HCT116 (cell line): ENCODE measurements around the gene TCP11L2. TPM values are rescaled to one million over a fixed set of nuclear protein-coding genes. Genes with fewer than 3 reads are reported as not detected.

Source experiments
- ATAC-seq: fragments of 200-7000 bp; cut with Tn5 transposase; 2 replicates; pipeline ENCODE4 v1.9.1; 2020; ENCODE audit warnings: mild to moderate bottlenecking, moderate library complexity
- BruUV-seq: library from RNA; stranded (reverse); fragments of 400-500 nt; replicated peaks from 2 replicates; lab custom pipeline; 2021; lab: Mats Ljungman, UMichigan
- CTCF ChIA-PET: fragments of 300-600 bp; sonication (Branson Sonifier 250); formaldehyde crosslinking; loops from one replicate; lab custom pipeline; 2021; ENCODE audit warnings: antibody characterized with exemption; lab: Charles Lee
- POLR2A ChIA-PET: fragments of 300-600, 350-600 bp; sonication (Branson Sonifier 250); formaldehyde crosslinking; loops from one replicate; lab custom pipeline; 2021; ENCODE audit warnings: antibody characterized with exemption; lab: Charles Lee
- RAD21 ChIA-PET, 2 experiments: fragments of 300-600 bp; sonication (Branson Sonifier 250); formaldehyde crosslinking; loops; one replicate each; lab custom pipeline; 2023; ENCODE audit warnings: low total read pairs in 2 of 2; ENCODE audit not compliant: uncharacterized antibody in 2 of 2, unreplicated experiment in 2 of 2, low non-redundant PET in 1 of 2; lab: Charles Lee
- DNase-seq: peaks from one replicate; pipeline ENCODE4 v3.0.0-alpha.2; 2010; ENCODE audit warnings: low read depth, low spot score
- H2AFZ ChIP-seq: fragments of 200-600 bp; shearing (Covaris generic), sonication (generic); 2 replicates; pipeline ENCODE4 v1.6.1; 2017; ENCODE audit warnings: low read depth, mixed run types, mixed read lengths, antibody characterized with exemption, low read length; ENCODE audit not compliant: poor library complexity, severe bottlenecking
- H3K27ac ChIP-seq: 2 replicates; pipeline ENCODE4 v1.5.1; 2012; ENCODE audit warnings: low read depth, low read length
- H3K27me3 ChIP-seq: fragments of 200-600 bp; sonication (generic); 2 replicates; pipeline ENCODE4 v1.6.1; 2016; ENCODE audit warnings: mixed run types, low read length, mixed read lengths; ENCODE audit not compliant: insufficient read depth
- H3K36me3 ChIP-seq, 2 experiments: fragments of 200-500 bp in 1 of 2; fragments of 200-600 bp in 1 of 2; sonication (Bioruptor generic) in 1 of 2; sonication (generic) in 1 of 2; 2 replicates each; pipeline versions ENCODE4 v1.5.1 to v1.6.1; 2014 to 2016; ENCODE audit warnings: low read length in 2 of 2, inconsistent platforms in 1 of 2, mixed read lengths in 1 of 2, mixed run types in 1 of 2; ENCODE audit not compliant: insufficient read depth in 2 of 2, control insufficient read depth in 1 of 2
- H3K4me1 ChIP-seq, 2 experiments: fragments of 200-600 bp in 1 of 2; sonication (generic) in 1 of 2; 2 replicates each; pipeline versions ENCODE4 v1.5.1 to v1.6.1; 2012 to 2017; ENCODE audit warnings: low read length in 2 of 2, inconsistent platforms in 1 of 2, mild to moderate bottlenecking in 1 of 2, mixed read lengths in 1 of 2, mixed run types in 1 of 2, moderate library complexity in 1 of 2; ENCODE audit not compliant: insufficient read depth in 2 of 2, control insufficient read depth in 1 of 2
- H3K4me2 ChIP-seq: fragments of 200-600 bp; sonication (generic); 2 replicates; pipeline ENCODE4 v1.6.1; 2017; ENCODE audit warnings: mixed run types, low read length, mixed read lengths
- H3K4me3 ChIP-seq, 2 experiments: fragments of 200-600 bp in 1 of 2; sonication (generic) in 1 of 2; replicated peaks in 1 of 2; 2 replicates each; pipeline ENCODE4 v1.5.1; 2011 to 2016; ENCODE audit warnings: low read length in 2 of 2, control low read depth in 1 of 2, low read depth in 1 of 2, mild to moderate bottlenecking in 1 of 2, mixed read lengths in 1 of 2, mixed run types in 1 of 2
- H3K79me2 ChIP-seq: fragments of 200-600 bp; sonication (generic); 2 replicates; pipeline ENCODE4 v1.6.1; 2017; ENCODE audit warnings: mild to moderate bottlenecking, mixed run types, low read length, moderate library complexity, mixed read lengths; ENCODE audit not compliant: insufficient read depth
- H3K9ac ChIP-seq: fragments of 200-600 bp; sonication (generic); 2 replicates; pipeline ENCODE4 v1.6.1; 2016; ENCODE audit warnings: low read length, mixed read lengths
- H3K9me2 ChIP-seq: fragments of 200-600 bp; sonication (generic), shearing (Covaris generic); 2 replicates; pipeline ENCODE4 v1.6.1; 2017; ENCODE audit warnings: mixed run types, mild to moderate bottlenecking, moderate library complexity; ENCODE audit not compliant: insufficient read depth
- H3K9me3 ChIP-seq, 2 experiments: fragments of 200-500 bp in 1 of 2; fragments of 200-600 bp in 1 of 2; sonication (Bioruptor generic) in 1 of 2; sonication (generic) in 1 of 2; 2 replicates each; pipeline ENCODE4 v1.6.1; 2014 to 2017; ENCODE audit warnings: low read length in 2 of 2, mixed read lengths in 2 of 2, inconsistent platforms in 1 of 2, low read depth in 1 of 2, mild to moderate bottlenecking in 1 of 2, mixed run types in 1 of 2, moderate library complexity in 1 of 2; ENCODE audit not compliant: control insufficient read depth in 1 of 2, insufficient read depth in 1 of 2
- H4K20me1 ChIP-seq: fragments of 200-600 bp; sonication (generic), shearing (Covaris generic); 2 replicates; pipeline ENCODE4 v1.6.1; 2017; ENCODE audit warnings: mixed run types, mild to moderate bottlenecking, moderate library complexity; ENCODE audit not compliant: insufficient read depth
- ATF3 ChIP-seq: IDR thresholded peaks from 2 replicates; pipeline ENCODE4 v1.6.1; 2012
- CTCF ChIP-seq, 3 experiments: fragments of 200-600 bp in 1 of 3; sonication (generic) in 1 of 3; IDR thresholded peaks in 2 of 3; conservative IDR thresholded peaks in 1 of 3; 2 replicates each; pipeline ENCODE4 v1.5.1; 2012 to 2017; ENCODE audit warnings: low read depth in 2 of 3, low read length in 2 of 3, antibody characterized with exemption in 1 of 3, borderline replicate concordance in 1 of 3, control low read depth in 1 of 3, mild to moderate bottlenecking in 1 of 3, mixed read lengths in 1 of 3, mixed run types in 1 of 3, moderate library complexity in 1 of 3; ENCODE audit not compliant: insufficient read depth in 1 of 3
- EGR1 ChIP-seq: IDR thresholded peaks from 2 replicates; pipeline ENCODE4 v1.6.1; 2012; ENCODE audit warnings: low read depth
- ELF1 ChIP-seq: IDR thresholded peaks from 2 replicates; pipeline ENCODE4 v1.6.1; 2012; ENCODE audit warnings: low read depth, borderline replicate concordance
- EZH2 ChIP-seq: fragments of 200-600 bp; sonication (generic); IDR thresholded peaks from 2 replicates; pipeline ENCODE4 v1.6.1; 2017; ENCODE audit warnings: antibody characterized with exemption, mixed run types
- EZH2phosphoT487 ChIP-seq: fragments of 200-600 bp; IDR thresholded peaks from 2 replicates; pipeline ENCODE4 v1.6.1; 2018; ENCODE audit warnings: antibody characterized with exemption, borderline replicate concordance
- FOSL1 ChIP-seq: IDR thresholded peaks from 2 replicates; pipeline ENCODE4 v1.6.1; 2012; ENCODE audit warnings: low read depth
- JUND ChIP-seq: IDR thresholded peaks from 2 replicates; pipeline ENCODE4 v1.6.1; 2012
- POLR2A ChIP-seq: IDR thresholded peaks from 2 replicates; pipeline ENCODE4 v1.7.0; 2011; ENCODE audit warnings: borderline replicate concordance; ENCODE audit not compliant: insufficient read depth, insufficient read length; ENCODE audit errors: extremely low read depth
- RAD21 ChIP-seq: IDR thresholded peaks from 2 replicates; pipeline ENCODE4 v1.6.1; 2012; ENCODE audit warnings: low read depth, mild to moderate bottlenecking
- REST ChIP-seq: IDR thresholded peaks from 2 replicates; pipeline ENCODE4 v1.6.1; 2012; ENCODE audit warnings: low read depth
- SIN3A ChIP-seq: IDR thresholded peaks from 2 replicates; pipeline ENCODE4 v1.6.1; 2012; ENCODE audit warnings: low read depth
- SP1 ChIP-seq: IDR thresholded peaks from 2 replicates; pipeline ENCODE4 v1.6.1; 2012; ENCODE audit warnings: low read depth
- SRF ChIP-seq: IDR thresholded peaks from 2 replicates; pipeline ENCODE4 v1.6.1; 2012; ENCODE audit warnings: low read depth
- TCF7L2 ChIP-seq: IDR thresholded peaks from 2 replicates; pipeline ENCODE4 v1.7.0; 2011; ENCODE audit warnings: borderline replicate concordance, inconsistent platforms; ENCODE audit not compliant: insufficient read depth, insufficient read length; ENCODE audit errors: extremely low read depth
- YY1 ChIP-seq: IDR thresholded peaks from 2 replicates; pipeline ENCODE4 v1.6.1; 2011; ENCODE audit warnings: low read length, low read depth, moderate library complexity, mild to moderate bottlenecking; ENCODE audit not compliant: insufficient replicate concordance; ENCODE audit errors: extremely low read depth
- ZBTB33 ChIP-seq: IDR thresholded peaks from 2 replicates; pipeline ENCODE4 v1.6.1; 2011; ENCODE audit warnings: mild to moderate bottlenecking, low read length, moderate library complexity; ENCODE audit not compliant: insufficient replicate concordance; ENCODE audit errors: extremely low read depth
- ZFX ChIP-seq: fragments of 450-650 bp; IDR thresholded peaks from 2 replicates; pipeline ENCODE4 v1.6.1; 2017
- intact Hi-C: fragments of 100-400 bp; cut with micrococcal nuclease; formaldehyde crosslinking; loops from 2 replicates; pipeline ENCODE4 v1.10.0; 2022
- total RNA-seq: library from RNA; stranded (reverse); gene quantifications from one replicate; pipeline ENCODE4 v1.2.1, GENCODE V29; 2021; ENCODE audit not compliant: unreplicated experiment

Gene TCP11L2
- total RNA-seq, 1 experiment from 2014 or later, result 14.4 TPM

- Histone ChIP-seq H3K27ac (no peak overlapping the region), H3K36me3 (no peaks in the 10 kb centered on the region), H2AFZ (no peak overlapping the region), H3K27me3 (no peaks in the 10 kb centered on the region), H3K4me1 (no peaks in the 10 kb centered on the region), H4K20me1 (no peaks in the 10 kb centered on the region), H3K9me3 (no peaks in the 10 kb centered on the region), H3K9me2 (no peaks in the 10 kb centered on the region), H3K4me3 (no peak overlapping the region), H3K9ac (no peak overlapping the region), H3K79me2 (no peaks in the 10 kb centered on the region), H3K4me2 (no peak overlapping the region)
- RAD21 ChIA-PET, result no interaction called here
- TF ChIP-seq REST (no peak), ATF3 (no peak), EZH2 (no peak), YY1 (no peak), SRF (no peak), SIN3A (no peak), ELF1 (no peak), SP1 (no peak), POLR2A (no peak), CTCF (IDR thresholded peaks at IDR 0.05 in 2 of 3, conservative IDR thresholded peaks at IDR 0.05 in 1 of 3; ENCODE audit: borderline replicate concordance in 1 of 3, insufficient read depth in 1 of 3, low read depth in 2 of 3, low read length in 2 of 3) (no peak), JUND (no peak), ZBTB33 (no peak), FOSL1 (no peak), ZFX (no peak), EGR1 (no peak), EZH2phosphoT487 (no peak), RAD21 (no peak), TCF7L2 (no peak)
- no peak for ATAC-seq
- POLR2A ChIA-PET, result no interaction called here
- no TSS peak for BruUV-seq
- CTCF ChIA-PET, result no interaction called here
- intact Hi-C loops, result no loop called here
- DNase-seq, result no peak
These were observed 18.8 kb downstream of the TCP11L2 start for GRCh38 chr12:106321139-106321850.
